ENCODE data around the gene SYNJ2. TPM values are rescaled to one million over a fixed set of nuclear protein-coding genes. Genes with fewer than 3 reads are reported as not detected.

SYNJ2 gene
- total and polyA plus RNA-seq, 2 experiments from 2014 or later, result 2.8 to 5.6 TPM

- no peak overlapping the region for H3K27ac ChIP-seq (ENCODE audit: low read depth)
- Mint-ChIP-seq H3K9me3 (peaks cover 2% of the 10 kb centered on the region; the same call in 1 of the 3 replicates), H3K27ac (no peak overlapping the region), H3K4me3 (no peak overlapping the region), H3K36me3 (ENCODE audit: low read depth) (peaks cover 26% of the 10 kb centered on the region), H3K4me1 (peaks cover 12% of the 10 kb centered on the region), H3K27me3 (ENCODE audit: insufficient read depth, low read depth, poor library complexity) (peaks cover 6% of the 10 kb centered on the region)
- no peak overlapping the region for H3K4me2 ChIP-seq
- H3K79me2 ChIP-seq (replicated peaks; ENCODE audit: insufficient read depth), result peaks cover 7% of the 10 kb centered on the region
- no peaks in the 10 kb centered on the region; the same call in 1 of the 2 replicates for H3K4me1 ChIP-seq (ENCODE audit: insufficient read depth)
- DNase-seq (ENCODE audit: low spot score) (no peak), ATAC-seq (no peak)
- no peak overlapping the region for H2AFZ ChIP-seq
- H4K20me1 ChIP-seq (replicated peaks; ENCODE audit: insufficient read depth), result no peaks in the 10 kb centered on the region
- peaks cover 4% of the 10 kb centered on the region; the same call in 1 of the 2 replicates for H3K9me2 ChIP-seq (ENCODE audit: insufficient read depth)
- TF ChIP-seq EZH2 (IDR thresholded peaks at IDR 0.05; ENCODE audit: low read depth, unreplicated experiment), result no peak
- no peak for TF ChIP-seq ZNF114 (CRISPR knock-in tag; IDR thresholded peaks at IDR 0.05)
- TF ChIP-seq NANOG (IDR thresholded peaks at IDR 0.05; ENCODE audit: borderline replicate concordance), result no peak
- no peak for TF ChIP-seq CTCF (conservative IDR thresholded peaks at IDR 0.05; ENCODE audit: low read depth in 2 of 2)
- TF ChIP-seq REST (IDR thresholded peaks at IDR 0.05; ENCODE audit: unreplicated experiment), result no peak
- TF ChIP-seq ZNF462 (CRISPR knock-in tag; IDR thresholded peaks at IDR 0.05), result no peak
- TF ChIP-seq POLR2AphosphoS5 (IDR thresholded peaks at IDR 0.05; ENCODE audit: low read depth), result no peak
- no peak for TF ChIP-seq JUNB (IDR thresholded peaks at IDR 0.05; ENCODE audit: unreplicated experiment)
- no peak for TF ChIP-seq ZNF331 (CRISPR knock-in tag; IDR thresholded peaks at IDR 0.05; ENCODE audit: low read depth)
- no peak for TF ChIP-seq CREB1 (CRISPR knock-in tag; IDR thresholded peaks at IDR 0.05; ENCODE audit: low read depth)
- H3K4me3 ChIP-seq, result no peak overlapping the region
- H3K27me3 ChIP-seq (ENCODE audit: insufficient read depth), result no peaks in the 10 kb centered on the region
- H3F3A ChIP-seq (replicated peaks; ENCODE audit: low read depth), result no peaks in the 10 kb centered on the region
- H3K36me3 ChIP-seq (ENCODE audit: insufficient read depth), result no peaks in the 10 kb centered on the region
Measured at GRCh38 chr6:158009114-158009891, 27.6 kb downstream of the SYNJ2 start.

Measured in GM23338 (cell line).